ENCODE data around the gene PLA2G4D. TPM values are rescaled to one million over a fixed set of nuclear protein-coding genes. Genes with fewer than 3 reads are reported as not detected.
A peak's percentile ranks its signal among the peaks of the same experiment; 100 is the strongest.

The PLA2G4D gene
- total and polyA plus RNA-seq, 2 donors (not counting 1 experiment from before 2014, with no cell fraction given) = not detected

GRCh38 chr15:42083916-42084315, 10.4 kb downstream of the PLA2G4D start:
- no peaks in the 10 kb centered on the region for H3K4me1 ChIP-seq (ENCODE audit: control insufficient read depth, extremely low read depth, insufficient read depth, low read length)
- no peaks in the 10 kb centered on the region for H4K20me1 ChIP-seq (ENCODE audit: control insufficient read depth, extremely low read depth, insufficient read depth, low read length)
- no peak overlapping the region for H2AFZ ChIP-seq (ENCODE audit: low read length)
- H3K79me2 ChIP-seq (ENCODE audit: control insufficient read depth, insufficient read depth, low read length) = no peaks in the 10 kb centered on the region
- peaks cover 17% of the 10 kb centered on the region for H3K27me3 ChIP-seq (ENCODE audit: control insufficient read depth, insufficient read depth, low read length)
- DNase-seq (ENCODE audit: low read depth in 2 of 2) = no peak
- H3K9me3 ChIP-seq (ENCODE audit: control insufficient read depth, insufficient read depth, low read depth, low read length) = no peaks in the 10 kb centered on the region
- H3K27ac ChIP-seq (ENCODE audit: insufficient read depth, low read length) = no peak overlapping the region
- H3K36me3 ChIP-seq (ENCODE audit: control insufficient read depth, insufficient read depth, low read length) = no peaks in the 10 kb centered on the region
- no peak for TF ChIP-seq EZH2 (IDR thresholded peaks at IDR 0.05; ENCODE audit: low read length, missing control alignments)
- TF ChIP-seq CTCF (conservative IDR thresholded peaks at IDR 0.05 in 1 of 2, IDR thresholded peaks at IDR 0.05 in 1 of 2; ENCODE audit: low read depth in 1 of 2, low read length in 2 of 2) = no peak
- no peak overlapping the region for H3K4me2 ChIP-seq (ENCODE audit: extremely low read depth, insufficient read depth, low read length)
- no peak overlapping the region for H3K4me3 ChIP-seq (replicated peaks in 1 of 4; ENCODE audit: control extremely low read depth in 1 of 4, insufficient read depth in 1 of 4, low read depth in 3 of 4, low read length in 4 of 4)
- no peak overlapping the region for H3K9ac ChIP-seq (ENCODE audit: insufficient read depth, low read length)

- Histone ChIP-seq H3K27ac (ENCODE audit: insufficient read depth, low read length) (no peak overlapping the region), H4K20me1 (ENCODE audit: control insufficient read depth, extremely low read depth, insufficient read depth, low read length) (no peaks in the 10 kb centered on the region), H3K4me1 (ENCODE audit: control insufficient read depth, extremely low read depth, insufficient read depth, low read length) (no peaks in the 10 kb centered on the region), H3K4me3 (replicated peaks in 1 of 4; ENCODE audit: control extremely low read depth in 1 of 4, insufficient read depth in 1 of 4, low read depth in 3 of 4, low read length in 4 of 4) (no peak overlapping the region), H3K27me3 (ENCODE audit: control insufficient read depth, insufficient read depth, low read length) (peaks cover 16% of the 10 kb centered on the region), H3K79me2 (ENCODE audit: control insufficient read depth, insufficient read depth, low read length) (no peaks in the 10 kb centered on the region), H3K4me2 (ENCODE audit: extremely low read depth, insufficient read depth, low read length) (no peak overlapping the region), H3K9ac (ENCODE audit: insufficient read depth, low read length) (no peak overlapping the region), H3K36me3 (ENCODE audit: control insufficient read depth, insufficient read depth, low read length) (no peaks in the 10 kb centered on the region), H2AFZ (ENCODE audit: low read length) (no peak overlapping the region), H3K9me3 (ENCODE audit: control insufficient read depth, insufficient read depth, low read depth, low read length) (no peaks in the 10 kb centered on the region)
- TF ChIP-seq CTCF (conservative IDR thresholded peaks at IDR 0.05 in 1 of 2, IDR thresholded peaks at IDR 0.05 in 1 of 2; ENCODE audit: low read depth in 1 of 2, low read length in 2 of 2) (peak in 1 of 2 donors; percentile 2), EZH2 (IDR thresholded peaks at IDR 0.05; ENCODE audit: low read length, missing control alignments) (no peak)
- no peak for DNase-seq (ENCODE audit: low read depth in 2 of 2)
These were observed 10.8 kb downstream of the PLA2G4D start for GRCh38 chr15:42083605-42083908.

- no peaks in the 10 kb centered on the region for H4K20me1 ChIP-seq (ENCODE audit: control insufficient read depth, extremely low read depth, insufficient read depth, low read length)
- TF ChIP-seq CTCF (conservative IDR thresholded peaks at IDR 0.05 in 1 of 2, IDR thresholded peaks at IDR 0.05 in 1 of 2; ENCODE audit: low read depth in 1 of 2, low read length in 2 of 2) = no peak
- no peak for TF ChIP-seq EZH2 (IDR thresholded peaks at IDR 0.05; ENCODE audit: low read length, missing control alignments)
- no peak overlapping the region for H3K9ac ChIP-seq (ENCODE audit: insufficient read depth, low read length)
- H3K4me3 ChIP-seq (replicated peaks in 1 of 4; ENCODE audit: control extremely low read depth in 1 of 4, insufficient read depth in 1 of 4, low read depth in 3 of 4, low read length in 4 of 4) = no peak overlapping the region
- no peaks in the 10 kb centered on the region for H3K36me3 ChIP-seq (ENCODE audit: control insufficient read depth, insufficient read depth, low read length)
- DNase-seq (ENCODE audit: low read depth in 2 of 2) = no peak
- no peaks in the 10 kb centered on the region for H3K9me3 ChIP-seq (ENCODE audit: control insufficient read depth, insufficient read depth, low read depth, low read length)
- no peak overlapping the region for H2AFZ ChIP-seq (ENCODE audit: low read length)
- H3K27me3 ChIP-seq (ENCODE audit: control insufficient read depth, insufficient read depth, low read length) = peaks cover 13% of the 10 kb centered on the region
- H3K4me1 ChIP-seq (ENCODE audit: control insufficient read depth, extremely low read depth, insufficient read depth, low read length) = no peaks in the 10 kb centered on the region
- H3K79me2 ChIP-seq (ENCODE audit: control insufficient read depth, insufficient read depth, low read length) = no peaks in the 10 kb centered on the region
- H3K27ac ChIP-seq (ENCODE audit: insufficient read depth, low read length) = no peak overlapping the region
- H3K4me2 ChIP-seq (ENCODE audit: extremely low read depth, insufficient read depth, low read length) = no peak overlapping the region
These were observed 11.3 kb downstream of the PLA2G4D start for GRCh38 chr15:42082823-42083604.
